ENCODE data around the gene LINGO3.
"Not testable (repeated sequence)": the region's sequence is repeated elsewhere in the genome, so short reads cannot be mapped to it uniquely, and the experiment has no call there.

Gene LINGO3

DNA sequence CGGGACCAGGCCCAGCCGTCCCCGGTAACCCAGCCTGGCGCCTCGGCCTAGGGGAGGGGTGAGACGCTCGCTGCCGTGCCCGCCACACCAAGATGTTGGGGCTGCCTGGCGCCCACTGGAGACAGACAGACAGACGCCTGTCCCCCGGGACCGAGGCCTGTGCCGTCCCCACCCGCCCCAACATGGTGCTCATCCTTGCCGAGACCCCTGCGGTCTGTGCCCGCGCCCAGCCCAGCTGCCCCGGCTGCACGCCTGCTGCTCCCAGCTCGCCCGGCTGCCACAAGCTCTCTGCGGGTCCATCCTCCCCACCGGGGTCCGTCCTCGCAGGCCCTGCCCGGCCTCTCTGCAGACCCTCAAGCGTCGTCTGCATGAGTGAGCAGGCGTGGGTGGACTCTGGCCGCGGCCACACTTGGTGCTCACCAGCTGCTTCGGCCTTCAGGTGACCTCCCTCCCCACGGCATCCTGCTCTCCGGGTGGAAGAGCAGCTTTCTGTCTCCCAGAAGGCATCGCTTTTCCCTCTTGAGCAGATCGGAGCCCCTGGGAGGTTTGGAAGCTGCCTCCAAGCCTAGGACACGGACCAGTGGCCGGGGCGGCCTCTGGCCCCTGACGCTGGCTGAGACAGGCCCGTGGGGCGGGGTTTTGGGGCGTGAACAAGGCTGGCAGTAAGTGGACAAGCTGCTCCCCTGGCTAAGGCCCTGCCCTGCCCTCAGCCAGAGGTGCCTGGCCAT is 45.4 kb upstream of the LINGO3 start:
- CTCF ChIA-PET, result no interaction called here
- TF ChIP-seq, protein P1, sequence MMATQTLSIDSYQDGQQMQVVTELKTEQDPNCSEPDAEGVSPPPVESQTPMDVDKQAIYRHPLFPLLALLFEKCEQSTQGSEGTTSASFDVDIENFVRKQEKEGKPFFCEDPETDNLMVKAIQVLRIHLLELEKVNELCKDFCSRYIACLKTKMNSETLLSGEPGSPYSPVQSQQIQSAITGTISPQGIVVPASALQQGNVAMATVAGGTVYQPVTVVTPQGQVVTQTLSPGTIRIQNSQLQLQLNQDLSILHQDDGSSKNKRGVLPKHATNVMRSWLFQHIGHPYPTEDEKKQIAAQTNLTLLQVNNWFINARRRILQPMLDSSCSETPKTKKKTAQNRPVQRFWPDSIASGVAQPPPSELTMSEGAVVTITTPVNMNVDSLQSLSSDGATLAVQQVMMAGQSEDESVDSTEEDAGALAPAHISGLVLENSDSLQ (IDR thresholded peaks at IDR 0.05), result no peak
- TF ChIP-seq HDGF (IDR thresholded peaks at IDR 0.05; ENCODE audit: borderline replicate concordance), result no peak
- TF ChIP-seq ZNF384 (IDR thresholded peaks at IDR 0.05), result no peak
- no peak for TF ChIP-seq FOXA1 (IDR thresholded peaks at IDR 0.05)
- no peak for TF ChIP-seq LEF1 (IDR thresholded peaks at IDR 0.05; ENCODE audit: borderline replicate concordance)
- no peak for TF ChIP-seq FOXM1 (IDR thresholded peaks at IDR 0.05; ENCODE audit: borderline replicate concordance)
- no peak for TF ChIP-seq SP1 (IDR thresholded peaks at IDR 0.05)
- TF ChIP-seq TARDBP (IDR thresholded peaks at IDR 0.05), result no peak
- no peak for TF ChIP-seq L3MBTL2 (conservative IDR thresholded peaks at IDR 0.05)
- no peak for TF ChIP-seq NFRKB (IDR thresholded peaks at IDR 0.05)
- TF ChIP-seq ARNT (IDR thresholded peaks at IDR 0.05), result no peak
- no peak for DNase-seq (ENCODE audit: extremely low spot score)
- POLR2A ChIA-PET, result no interaction called here

DNA sequence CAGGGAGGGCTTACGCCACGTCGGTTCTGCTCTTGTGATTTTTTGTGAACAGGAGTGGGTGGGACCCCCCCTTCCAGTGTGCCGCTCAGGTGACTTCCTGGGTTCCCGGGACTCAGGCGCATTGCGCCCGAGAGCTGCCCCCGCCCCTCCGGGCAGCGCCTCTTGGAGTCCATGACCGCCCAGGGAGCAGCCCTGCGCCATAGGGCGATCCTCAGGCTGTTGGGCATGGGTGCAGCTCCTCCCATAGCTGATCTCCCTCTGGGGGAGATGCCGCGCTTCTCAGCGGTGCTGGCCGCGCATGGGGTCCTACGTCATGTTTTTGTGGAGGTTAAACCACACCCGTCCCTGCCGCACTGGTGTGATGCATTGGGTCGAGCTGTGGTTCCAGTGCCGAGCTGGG is 44.2 kb upstream of the LINGO3 start:
- TF ChIP-seq, protein P1 (IDR thresholded peaks at IDR 0.05), result no peak
- no peak for TF ChIP-seq ELF4 (IDR thresholded peaks at IDR 0.05)
- no peak for TF ChIP-seq BHLHE40 (IDR thresholded peaks at IDR 0.05; ENCODE audit: borderline replicate concordance)
- TF ChIP-seq L3MBTL2 (conservative IDR thresholded peaks at IDR 0.05), result no peak
- DNase-seq (ENCODE audit: extremely low spot score), result no peak
- CTCF ChIA-PET, result no interaction called here
- POLR2A ChIA-PET, result no interaction called here

DNA sequence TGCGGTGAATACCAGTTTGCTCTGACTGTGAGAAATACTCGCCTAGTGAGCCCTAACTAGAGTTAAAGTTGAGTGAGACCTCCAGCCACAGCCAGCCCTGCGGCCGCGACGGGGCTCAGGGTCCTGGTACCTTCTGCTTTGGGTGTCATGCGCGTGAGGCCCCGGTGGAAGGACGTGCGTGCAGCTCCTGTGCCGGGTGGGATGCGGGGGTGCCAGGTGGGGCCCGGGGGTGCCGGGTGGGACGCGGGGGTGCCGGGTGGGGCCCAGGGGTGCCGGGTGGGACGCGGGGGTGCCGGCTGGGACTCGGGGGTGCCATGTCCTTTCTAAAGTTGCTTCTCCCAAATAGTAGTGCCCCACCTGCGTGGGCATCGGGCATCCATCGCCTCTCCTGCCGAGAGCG is 43.6 kb upstream of the LINGO3 start:
- TF ChIP-seq ARNT (IDR thresholded peaks at IDR 0.05), result no peak
- TF ChIP-seq LEF1 (IDR thresholded peaks at IDR 0.05; ENCODE audit: borderline replicate concordance), result no peak
- TF ChIP-seq CTBP1 (IDR thresholded peaks at IDR 0.05; ENCODE audit: borderline replicate concordance), result no peak
- no peak for TF ChIP-seq FOXK2 (IDR thresholded peaks at IDR 0.05)
- TF ChIP-seq FOXM1 (IDR thresholded peaks at IDR 0.05; ENCODE audit: borderline replicate concordance), result no peak
- TF ChIP-seq TARDBP (IDR thresholded peaks at IDR 0.05), result no peak
- TF ChIP-seq FOXA1 (IDR thresholded peaks at IDR 0.05), result no peak
- ChIA-PET POLR2A (no interaction called here), CTCF (no interaction called here)
- no peak for DNase-seq (ENCODE audit: extremely low spot score)

DNA sequence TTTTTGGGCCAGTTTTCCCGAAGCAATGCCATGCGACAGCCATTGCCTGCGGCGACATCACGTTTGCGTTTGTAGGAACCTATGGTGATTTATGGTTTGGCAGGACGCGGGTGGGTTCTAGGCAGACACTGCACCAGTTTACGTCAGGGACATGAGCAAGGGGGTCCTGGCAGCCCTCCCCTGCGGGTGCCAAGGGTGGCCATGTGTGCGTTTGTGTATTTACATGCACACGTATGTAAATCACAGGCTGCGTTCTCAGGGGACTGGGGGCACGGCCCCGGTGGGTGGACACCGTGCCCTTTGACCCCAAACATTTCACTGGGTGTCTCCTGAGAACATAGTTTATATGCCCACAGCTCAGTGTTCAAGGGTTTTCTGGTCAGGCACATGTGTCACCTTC is 42.7 kb upstream of the LINGO3 start:
- CTCF ChIA-PET, result no interaction called here
- POLR2A ChIA-PET, result no interaction called here
- no peak for TF ChIP-seq CTBP1 (IDR thresholded peaks at IDR 0.05; ENCODE audit: borderline replicate concordance)
- TF ChIP-seq SP1 (IDR thresholded peaks at IDR 0.05), result no peak
- no peak for TF ChIP-seq LEF1 (IDR thresholded peaks at IDR 0.05; ENCODE audit: borderline replicate concordance)
- no peak for TF ChIP-seq ELF4 (IDR thresholded peaks at IDR 0.05)
- TF ChIP-seq BHLHE40 (IDR thresholded peaks at IDR 0.05; ENCODE audit: borderline replicate concordance), result no peak
- TF ChIP-seq FOXK2 (IDR thresholded peaks at IDR 0.05), result no peak
- no peak for TF ChIP-seq NFRKB (IDR thresholded peaks at IDR 0.05)
- no peak for TF ChIP-seq L3MBTL2 (conservative IDR thresholded peaks at IDR 0.05)
- no peak for TF ChIP-seq ARNT (IDR thresholded peaks at IDR 0.05)
- TF ChIP-seq ZNF384 (IDR thresholded peaks at IDR 0.05), result no peak
- no peak for TF ChIP-seq FOXM1 (IDR thresholded peaks at IDR 0.05; ENCODE audit: borderline replicate concordance)
- no peak for TF ChIP-seq FOXA1 (IDR thresholded peaks at IDR 0.05)
- no peak for TF ChIP-seq HDGF (IDR thresholded peaks at IDR 0.05; ENCODE audit: borderline replicate concordance)
- no peak for TF ChIP-seq TARDBP (IDR thresholded peaks at IDR 0.05)
- TF ChIP-seq, protein P1 (IDR thresholded peaks at IDR 0.05), result no peak
- no peak for TF ChIP-seq SUZ12 (IDR thresholded peaks at IDR 0.05)
- no peak for DNase-seq (ENCODE audit: extremely low spot score)

DNA sequence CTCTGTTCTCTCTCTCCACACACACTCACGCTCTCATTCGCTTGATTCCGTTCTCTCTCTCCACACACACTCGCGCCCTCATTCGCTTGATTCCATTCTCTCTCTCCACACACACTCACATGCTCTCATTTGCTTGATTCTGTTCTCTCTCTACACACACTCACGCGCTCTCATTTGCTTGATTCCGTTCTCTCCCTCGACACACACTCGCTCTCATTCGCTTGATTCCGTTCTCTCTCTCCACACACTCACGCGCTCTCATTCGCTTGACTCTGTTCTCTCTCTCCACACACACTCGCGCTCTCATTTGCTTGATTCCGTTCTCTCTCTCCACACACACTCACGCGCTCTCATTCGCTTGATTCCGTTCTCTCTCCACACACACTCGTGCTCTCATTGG is 41.9 kb upstream of the LINGO3 start:
- POLR2A ChIA-PET; DNase-seq (ENCODE audit: extremely low spot score); CTCF ChIA-PET: not testable (repeated sequence)

DNA sequence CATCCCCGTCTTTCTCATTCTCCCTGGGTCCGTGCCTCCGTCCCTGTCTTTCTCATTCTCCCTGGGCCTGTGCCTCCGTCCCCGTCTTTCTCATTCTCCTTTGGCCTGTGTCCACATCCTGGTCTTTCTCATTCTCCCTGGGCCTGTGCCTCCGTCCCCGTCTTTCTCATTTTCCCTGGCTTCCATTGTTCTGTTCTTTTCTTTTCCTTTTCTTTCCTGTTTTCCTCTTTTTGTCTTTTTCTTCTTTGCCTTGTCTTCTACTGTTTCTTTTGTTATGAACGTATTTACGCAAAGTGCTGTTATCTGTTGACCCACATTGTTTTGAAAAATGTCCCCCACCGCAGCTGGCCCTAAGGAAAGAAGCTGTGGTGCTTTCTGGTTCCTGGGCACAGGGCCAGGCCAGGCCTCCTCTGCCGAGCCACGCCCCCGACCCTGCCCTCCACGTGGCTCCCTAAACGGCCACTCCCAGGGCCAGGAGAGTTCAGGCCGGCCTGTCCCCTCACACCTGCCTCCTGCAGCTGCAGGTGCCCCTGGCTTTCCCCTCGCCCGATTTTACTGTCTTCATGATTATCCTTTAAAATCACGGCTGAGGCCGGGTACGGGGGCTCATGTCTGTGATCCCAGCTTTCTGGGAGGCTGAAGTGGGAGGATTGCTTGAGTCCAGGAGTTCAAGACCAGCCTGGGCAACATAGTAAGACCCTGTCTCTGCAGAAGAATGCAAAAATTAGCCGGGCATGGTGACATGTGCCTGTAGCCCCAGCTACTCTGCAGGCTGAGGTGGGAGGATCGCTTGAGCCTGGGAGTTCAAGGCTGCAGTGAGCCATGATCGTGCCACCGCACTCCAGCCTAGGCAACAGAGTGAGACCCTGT is 38.1 kb upstream of the LINGO3 start:
- no peak for DNase-seq (ENCODE audit: extremely low spot score)
- TF ChIP-seq FOXK2 (IDR thresholded peaks at IDR 0.05) (no peak), FOXM1 (IDR thresholded peaks at IDR 0.05; ENCODE audit: borderline replicate concordance) (no peak), TARDBP (IDR thresholded peaks at IDR 0.05) (no peak), ARNT (IDR thresholded peaks at IDR 0.05) (no peak), HDGF (IDR thresholded peaks at IDR 0.05; ENCODE audit: borderline replicate concordance) (no peak), FOXA1 (IDR thresholded peaks at IDR 0.05) (no peak), ELF4 (IDR thresholded peaks at IDR 0.05) (no peak), LEF1 (IDR thresholded peaks at IDR 0.05; ENCODE audit: borderline replicate concordance) (no peak), NFRKB (IDR thresholded peaks at IDR 0.05) (no peak), ZNF384 (IDR thresholded peaks at IDR 0.05) (no peak), BHLHE40 (IDR thresholded peaks at IDR 0.05; ENCODE audit: borderline replicate concordance) (no peak)
- TF ChIP-seq, protein P1 (IDR thresholded peaks at IDR 0.05), result no peak
- ChIA-PET CTCF (no interaction called here), POLR2A (no interaction called here)
